Chondrocyte (in vitro differentiated cells): ENCODE data around the gene TMEM201. TPM values are rescaled to one million over a fixed set of nuclear protein-coding genes. Genes with fewer than 3 reads are reported as not detected.

Source experiments
- DNase-seq: peaks from one replicate; pipeline ENCODE4 v3.0.0; 2021; ENCODE audit warnings: mixed read lengths, low spot score
- H3K27ac Mint-ChIP-seq: one replicate; pipeline ENCODE4 v1.8.0; 2021; ENCODE audit warnings: mild to moderate bottlenecking, moderate library complexity, mixed read lengths; ENCODE audit not compliant: unreplicated experiment
- H3K27me3 Mint-ChIP-seq: 2 replicates; pipeline ENCODE4 v1.8.0; 2021; ENCODE audit warnings: low read depth, mixed read lengths
- H3K36me3 Mint-ChIP-seq: 2 replicates; pipeline ENCODE4 v1.8.0; 2021; ENCODE audit warnings: low read depth, mixed read lengths
- H3K4me1 Mint-ChIP-seq: 2 replicates; pipeline ENCODE4 v1.8.0; 2021; ENCODE audit warnings: low read depth, mild to moderate bottlenecking, mixed read lengths
- H3K4me3 Mint-ChIP-seq: one replicate; pipeline ENCODE4 v1.8.0; 2021; ENCODE audit warnings: mild to moderate bottlenecking, moderate library complexity, mixed read lengths; ENCODE audit not compliant: unreplicated experiment
- H3K9me3 Mint-ChIP-seq: 2 replicates; pipeline ENCODE4 v1.8.0; 2021; ENCODE audit warnings: low read depth, mixed read lengths
- total RNA-seq: library from RNA; stranded (reverse); gene quantifications from 3 replicates; pipeline ENCODE4 v1.2.1, GENCODE V29; 2021
- TF ChIP-seq, protein P1 (sequence below): fragments of 200-600 bp; sonication (generic); IDR thresholded peaks from 2 replicates; pipeline ENCODE4 v1.5.0; 2021; ENCODE audit warnings: antibody characterized with exemption, mild to moderate bottlenecking, moderate library complexity

TMEM201 gene
- total RNA-seq, 1 donor from 2014 or later: 10.6 TPM

DNA sequence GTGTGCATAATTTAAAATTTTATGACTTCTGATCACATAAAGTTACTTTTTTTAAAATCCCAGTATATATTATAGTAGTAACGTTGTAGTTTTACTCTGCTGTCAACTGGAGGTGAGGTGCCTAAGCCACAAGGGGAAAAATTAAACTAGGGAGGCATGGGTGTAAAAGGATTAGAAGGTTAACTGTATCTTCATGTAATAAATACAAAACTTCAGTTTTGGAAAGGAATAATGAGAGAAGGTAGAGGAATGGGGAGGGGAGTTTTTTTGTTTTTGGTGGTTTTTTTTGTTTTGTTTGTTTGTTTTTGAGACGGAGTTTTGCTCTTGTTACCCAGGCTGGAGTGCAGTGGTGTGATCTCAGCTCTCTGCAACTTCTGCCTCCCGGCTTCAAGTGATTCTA is 43.8 kb upstream of the TMEM201 start:
- no peak overlapping the region for H3K27ac Mint-ChIP-seq
- TF ChIP-seq, protein P1, sequence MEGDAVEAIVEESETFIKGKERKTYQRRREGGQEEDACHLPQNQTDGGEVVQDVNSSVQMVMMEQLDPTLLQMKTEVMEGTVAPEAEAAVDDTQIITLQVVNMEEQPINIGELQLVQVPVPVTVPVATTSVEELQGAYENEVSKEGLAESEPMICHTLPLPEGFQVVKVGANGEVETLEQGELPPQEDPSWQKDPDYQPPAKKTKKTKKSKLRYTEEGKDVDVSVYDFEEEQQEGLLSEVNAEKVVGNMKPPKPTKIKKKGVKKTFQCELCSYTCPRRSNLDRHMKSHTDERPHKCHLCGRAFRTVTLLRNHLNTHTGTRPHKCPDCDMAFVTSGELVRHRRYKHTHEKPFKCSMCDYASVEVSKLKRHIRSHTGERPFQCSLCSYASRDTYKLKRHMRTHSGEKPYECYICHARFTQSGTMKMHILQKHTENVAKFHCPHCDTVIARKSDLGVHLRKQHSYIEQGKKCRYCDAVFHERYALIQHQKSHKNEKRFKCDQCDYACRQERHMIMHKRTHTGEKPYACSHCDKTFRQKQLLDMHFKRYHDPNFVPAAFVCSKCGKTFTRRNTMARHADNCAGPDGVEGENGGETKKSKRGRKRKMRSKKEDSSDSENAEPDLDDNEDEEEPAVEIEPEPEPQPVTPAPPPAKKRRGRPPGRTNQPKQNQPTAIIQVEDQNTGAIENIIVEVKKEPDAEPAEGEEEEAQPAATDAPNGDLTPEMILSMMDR: no peak
- H3K9me3 Mint-ChIP-seq: no peaks in the 10 kb centered on the region
- peaks cover 16% of the 10 kb centered on the region for H3K4me1 Mint-ChIP-seq
- no peaks in the 10 kb centered on the region for H3K27me3 Mint-ChIP-seq
- no peak for DNase-seq
- no peaks in the 10 kb centered on the region for H3K36me3 Mint-ChIP-seq
- no peak overlapping the region for H3K4me3 Mint-ChIP-seq

DNA sequence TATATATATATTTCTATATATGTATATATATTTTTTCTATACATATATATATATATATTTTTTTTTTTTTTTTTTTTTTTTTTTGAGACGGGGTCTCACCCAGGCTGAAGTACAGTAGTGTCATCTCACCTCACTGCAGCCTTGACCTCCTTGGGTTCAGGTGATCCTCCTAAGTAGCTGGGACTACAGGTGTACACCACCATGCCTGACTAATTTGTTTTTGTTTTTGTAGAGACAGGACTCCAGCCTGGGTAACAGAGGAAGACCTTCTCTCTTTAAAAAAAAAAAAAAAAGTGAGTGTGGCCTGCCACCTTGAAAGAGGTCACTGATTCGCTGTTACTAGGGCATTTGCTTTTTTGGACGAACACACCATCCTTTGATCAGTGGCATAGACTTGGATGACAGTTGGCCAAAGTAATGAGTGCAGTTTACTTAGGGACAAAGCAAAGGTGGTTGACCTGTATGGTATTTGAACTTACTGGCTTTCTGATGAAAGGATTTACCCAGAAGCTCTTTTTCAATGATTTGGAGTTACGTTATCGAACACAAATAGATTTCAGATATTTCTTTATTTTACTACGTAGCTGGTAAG is 38.7 kb upstream of the TMEM201 start:
- TF ChIP-seq, protein P1: no peak
- DNase-seq: no peak
- no peak overlapping the region for H3K4me3 Mint-ChIP-seq
- H3K27ac Mint-ChIP-seq: no peak overlapping the region
- H3K36me3 Mint-ChIP-seq: peaks cover 4% of the 10 kb centered on the region
- H3K4me1 Mint-ChIP-seq: peaks cover 1% of the 10 kb centered on the region
- no peaks in the 10 kb centered on the region for H3K9me3 Mint-ChIP-seq
- no peaks in the 10 kb centered on the region for H3K27me3 Mint-ChIP-seq

DNA sequence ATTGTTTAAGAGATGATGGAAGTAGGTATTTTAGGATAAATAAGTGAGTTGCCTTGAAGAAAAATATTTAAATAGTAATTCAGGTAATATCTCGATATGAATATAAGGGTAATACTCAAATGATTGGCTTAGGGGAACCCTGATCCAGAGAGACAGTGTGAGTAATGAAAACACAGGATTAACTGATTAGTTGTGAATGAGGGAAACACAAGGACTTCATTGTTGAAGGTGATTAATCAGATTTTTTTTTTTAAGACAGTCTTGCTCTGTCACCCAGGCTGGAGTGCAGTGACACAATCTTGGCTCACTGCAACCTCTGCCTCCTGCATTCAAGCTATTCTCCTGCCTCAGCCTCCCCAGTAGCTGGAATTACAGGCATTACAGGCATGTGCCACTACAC is 36.7 kb upstream of the TMEM201 start:
- Mint-ChIP-seq H3K27me3 (no peaks in the 10 kb centered on the region), H3K4me1 (peaks cover 11% of the 10 kb centered on the region), H3K36me3 (peaks cover 13% of the 10 kb centered on the region), H3K27ac (no peak overlapping the region), H3K4me3 (no peak overlapping the region), H3K9me3 (no peaks in the 10 kb centered on the region)
- TF ChIP-seq, protein P1: no peak
- DNase-seq: no peak

DNA sequence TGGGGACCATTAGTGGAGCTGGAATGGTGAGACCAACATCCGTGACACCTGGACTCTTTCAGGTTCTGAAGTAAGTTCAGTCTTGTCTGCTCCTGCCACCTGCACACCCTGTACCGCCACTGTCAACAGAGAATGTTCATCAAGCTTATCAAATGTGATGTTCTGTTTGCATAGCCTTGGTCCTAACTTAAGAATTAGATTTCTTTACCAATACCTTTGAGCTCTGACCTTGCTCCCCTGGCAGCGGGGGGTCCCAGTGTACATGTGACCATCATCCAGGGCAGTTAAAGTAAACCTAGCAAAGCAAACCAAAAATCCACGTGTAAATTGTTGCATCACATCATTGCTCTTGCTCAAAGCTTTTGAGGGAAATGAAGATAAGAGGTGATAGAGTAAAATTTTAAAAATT is 35.0 kb upstream of the TMEM201 start:
- no peak overlapping the region for H3K4me3 Mint-ChIP-seq
- H3K9me3 Mint-ChIP-seq: no peaks in the 10 kb centered on the region
- DNase-seq: no peak
- H3K36me3 Mint-ChIP-seq: peaks cover 13% of the 10 kb centered on the region
- no peaks in the 10 kb centered on the region for H3K27me3 Mint-ChIP-seq
- TF ChIP-seq, protein P1: no peak
- peaks cover 16% of the 10 kb centered on the region for H3K4me1 Mint-ChIP-seq
- no peak overlapping the region for H3K27ac Mint-ChIP-seq

DNA sequence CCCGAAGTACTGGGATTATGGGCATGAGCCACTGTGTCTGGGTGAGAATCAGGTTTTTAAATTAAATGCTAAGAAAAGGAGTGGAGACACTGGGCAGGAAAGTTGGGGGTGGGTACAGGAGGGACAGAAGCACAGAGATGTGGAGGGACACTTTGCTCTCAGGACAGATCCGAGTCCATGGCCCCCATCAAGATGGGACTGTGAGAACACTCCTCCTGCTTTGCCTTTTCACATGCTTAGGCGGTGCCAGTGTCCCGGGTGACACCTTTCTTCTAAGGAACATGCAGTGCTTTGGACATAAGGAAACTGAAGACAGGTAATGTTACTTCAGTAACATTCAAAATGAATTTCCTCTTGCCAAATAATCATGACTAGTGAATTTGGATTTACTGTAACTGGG is 32.8 kb upstream of the TMEM201 start:
- H3K9me3 Mint-ChIP-seq: no peaks in the 10 kb centered on the region

More for the DNA sequence above, 32.8 kb upstream of the TMEM201 start:
- DNase-seq: no peak
- peak overlapping the region; percentile 49 for H3K27ac Mint-ChIP-seq
- peaks cover 25% of the 10 kb centered on the region for H3K4me1 Mint-ChIP-seq
- H3K27me3 Mint-ChIP-seq: no peaks in the 10 kb centered on the region
- TF ChIP-seq, protein P1: no peak
- H3K36me3 Mint-ChIP-seq: peaks cover 13% of the 10 kb centered on the region
- no peak overlapping the region for H3K4me3 Mint-ChIP-seq
